Hindlimb muscle (tissue), 1 donor: ENCODE measurements around the gene SF3B5. TPM values are rescaled to one million over a fixed set of nuclear protein-coding genes. Genes with fewer than 3 reads are reported as not detected.
"Not testable (repeated sequence)": the region's sequence is repeated elsewhere in the genome, so short reads cannot be mapped to it uniquely, and the experiment has no call there.

ENCODE experiments used
- DNase-seq: peaks from one replicate; pipeline ENCODE4 v3.0.0-alpha.2; 2013
- polyA plus RNA-seq: library from polyadenylated mRNA; unstranded; fragments of 120-200 nt; gene quantifications from one replicate; pipeline ENCODE4 v1.2.1, GENCODE V29; 2013; ENCODE audit not compliant: insufficient read length

Gene SF3B5
- 102 TPM for polyA plus RNA-seq

- DNase-seq, result peak; percentile 99
These were observed at the start of gene SF3B5 for GRCh38 chr6:144095134-144096002. SF3B5 (minus strand) TSS chr6:144095573; CDS start chr6:144095497, 76 bp downstream.

- DNase-seq, result no peak
These were observed 49.6 kb upstream of the SF3B5 start for GRCh38 chr6:144144996-144145395.

- no peak for DNase-seq
These were observed 48.5 kb upstream of the SF3B5 start for GRCh38 chr6:144143878-144144277.

DNA sequence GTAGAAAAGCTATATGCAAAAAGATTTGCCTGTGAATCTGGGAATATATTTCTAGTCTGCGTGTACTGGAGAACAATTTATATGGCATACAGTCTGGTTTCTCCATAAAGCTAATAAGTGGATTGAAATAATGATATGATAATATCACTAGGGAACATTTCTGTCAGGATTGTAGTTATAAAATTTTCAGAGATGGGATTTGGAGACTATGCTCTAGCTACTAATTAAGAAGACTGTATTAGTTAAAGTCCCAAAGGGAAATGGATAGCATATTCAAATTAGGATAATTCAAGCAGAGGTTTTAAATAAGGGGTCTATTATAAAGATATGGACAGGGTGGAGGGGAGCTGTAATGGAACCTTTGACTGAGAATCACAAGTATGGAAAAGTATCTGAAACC, 47.7 kb upstream of the SF3B5 start:
- DNase-seq, result no peak

DNA sequence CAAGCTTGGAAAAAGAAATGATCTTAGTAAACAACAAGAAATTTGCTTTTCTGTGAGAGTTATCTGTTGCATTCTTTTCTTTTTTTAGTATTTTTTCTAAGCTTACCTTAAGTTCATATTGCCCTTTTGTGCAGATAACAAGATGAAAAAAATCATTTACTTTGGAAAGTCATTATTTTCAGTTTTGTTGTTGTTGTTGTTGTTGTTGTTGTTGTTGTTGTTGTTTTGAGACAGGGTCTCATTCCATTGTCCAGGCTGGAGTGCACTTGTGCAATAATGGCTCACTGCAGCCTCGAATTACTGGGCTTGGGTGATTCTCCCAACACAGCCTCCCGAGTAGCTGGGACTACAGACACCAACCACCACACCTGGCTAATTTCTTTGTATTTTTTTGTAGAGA, 46.1 kb upstream of the SF3B5 start:
- DNase-seq, result no peak

GRCh38 chr6:144140867-144141266, 45.5 kb upstream of the SF3B5 start:
- no peak for DNase-seq

DNA sequence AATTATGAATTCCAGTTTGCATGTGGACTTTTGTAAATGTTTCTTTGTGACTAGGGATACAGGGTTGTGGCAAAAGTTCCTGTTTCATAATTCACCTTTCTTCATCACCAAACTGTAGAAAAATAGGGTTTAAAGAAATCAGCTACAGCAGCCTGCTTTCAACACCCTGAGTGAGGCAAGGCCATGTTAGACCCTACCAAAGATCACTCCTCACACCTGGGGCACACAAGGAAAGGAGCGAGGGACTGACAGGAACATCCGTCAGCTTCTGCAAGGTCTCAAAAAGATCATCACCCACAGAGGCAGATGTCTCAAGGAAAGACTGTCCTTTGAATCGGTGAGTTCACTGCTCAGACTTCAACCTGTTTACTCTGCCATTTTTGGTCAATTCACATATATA, 44.4 kb upstream of the SF3B5 start:
- no peak for DNase-seq

- no peak for DNase-seq
These were observed 43.2 kb upstream of the SF3B5 start for GRCh38 chr6:144138542-144138941.

GRCh38 chr6:144134737-144135136, 39.4 kb upstream of the SF3B5 start:
- DNase-seq, result no peak

- DNase-seq, result no peak
These were observed 38.8 kb upstream of the SF3B5 start for GRCh38 chr6:144134176-144134575.

DNA sequence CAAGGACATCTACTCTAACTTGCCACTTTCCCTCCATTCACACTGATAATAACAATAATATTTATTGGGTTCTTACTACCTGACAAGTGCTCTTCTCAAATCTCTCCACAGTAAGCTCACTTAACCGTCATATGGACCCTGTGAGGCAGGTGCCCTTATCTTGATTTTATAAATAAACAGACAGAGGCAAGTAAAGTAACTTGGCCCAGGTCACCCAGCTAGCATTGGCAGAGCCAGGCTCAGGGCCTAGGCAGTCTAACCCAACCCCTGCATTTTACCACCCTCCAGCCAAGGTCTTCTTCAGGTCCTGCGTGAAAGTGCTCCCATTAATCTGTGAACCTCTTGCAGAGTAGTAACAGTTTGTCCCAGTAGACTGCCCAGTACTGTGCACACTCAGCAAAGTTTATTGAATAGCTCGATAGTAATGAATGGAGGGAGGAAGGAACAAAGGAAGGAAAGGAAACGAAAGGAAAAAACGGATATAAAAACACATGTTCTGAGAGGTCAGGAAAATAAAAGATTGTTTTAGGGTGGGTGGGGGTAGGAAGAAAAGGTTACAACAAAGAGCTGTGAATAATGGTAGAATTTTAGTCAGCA, 38.0 kb upstream of the SF3B5 start:
- DNase-seq, result no peak

GRCh38 chr6:144132167-144132690, 36.9 kb upstream of the SF3B5 start:
- not testable (repeated sequence) for DNase-seq

DNA sequence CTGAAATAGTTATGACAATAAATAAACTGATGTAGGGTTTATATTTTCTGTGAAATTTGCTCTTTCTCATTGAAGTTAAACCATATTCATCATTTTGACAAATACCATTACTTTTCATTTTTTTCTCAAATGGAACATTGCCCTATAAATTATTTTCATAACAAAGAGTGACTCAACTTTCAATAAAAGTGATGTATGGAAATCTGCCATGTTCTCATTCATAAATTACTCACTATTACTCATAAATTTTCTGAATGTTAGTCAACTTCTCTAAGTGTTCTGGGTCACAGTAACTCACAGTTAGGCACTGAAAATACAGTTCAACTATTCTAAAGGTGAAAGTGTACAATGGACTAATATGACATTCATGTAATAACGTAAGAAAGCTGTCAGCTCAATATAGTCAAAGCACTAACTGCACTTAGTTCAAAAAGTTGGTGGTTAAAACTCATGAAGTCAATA, 35.9 kb upstream of the SF3B5 start:
- DNase-seq, result no peak

GRCh38 chr6:144129469-144129868, 34.1 kb upstream of the SF3B5 start:
- DNase-seq, result no peak

DNA sequence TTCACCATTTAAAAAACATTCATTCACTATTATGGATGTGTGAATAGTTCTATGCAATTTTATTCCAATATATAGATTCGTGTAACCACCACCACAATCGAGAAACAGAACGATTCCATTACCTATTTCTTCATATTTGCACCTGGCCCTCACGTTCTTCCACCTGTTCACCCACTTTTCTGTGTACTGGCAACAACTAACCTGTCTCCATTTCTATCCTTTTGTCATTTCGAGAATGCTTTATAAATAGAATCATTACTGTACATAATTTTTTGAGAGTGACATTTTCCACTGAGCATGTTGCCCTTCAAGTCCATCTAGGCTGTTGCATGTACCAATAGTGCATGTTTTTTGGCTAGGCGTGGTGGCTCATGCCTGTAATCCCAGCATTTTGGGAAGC, 31.7 kb upstream of the SF3B5 start:
- DNase-seq, result no peak

GRCh38 chr6:144123836-144124235, 28.5 kb upstream of the SF3B5 start:
- DNase-seq, result no peak

GRCh38 chr6:144123421-144123820, 28.0 kb upstream of the SF3B5 start:
- DNase-seq, result no peak

DNA sequence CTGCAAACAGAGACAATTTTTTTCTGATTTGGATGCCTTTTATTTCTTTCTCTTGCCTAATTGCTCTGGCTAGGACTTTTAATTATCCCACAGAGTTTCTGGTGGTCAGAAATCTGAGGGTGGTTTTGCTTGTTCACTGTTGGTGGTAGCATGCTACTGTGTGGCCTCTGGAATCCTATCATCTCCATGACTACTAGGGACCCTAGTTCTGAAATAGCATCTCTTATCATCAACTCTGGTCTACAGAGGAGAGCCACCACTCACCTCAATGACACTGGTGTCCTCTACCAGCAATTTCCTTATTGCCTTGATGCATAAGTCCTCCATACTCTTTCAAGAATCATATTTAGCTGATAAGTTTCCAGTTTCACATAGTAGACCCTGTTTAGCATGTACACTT, 27.5 kb upstream of the SF3B5 start:
- DNase-seq, result no peak

- no peak for DNase-seq
These were observed 24.0 kb upstream of the SF3B5 start for GRCh38 chr6:144119376-144119775.

DNA sequence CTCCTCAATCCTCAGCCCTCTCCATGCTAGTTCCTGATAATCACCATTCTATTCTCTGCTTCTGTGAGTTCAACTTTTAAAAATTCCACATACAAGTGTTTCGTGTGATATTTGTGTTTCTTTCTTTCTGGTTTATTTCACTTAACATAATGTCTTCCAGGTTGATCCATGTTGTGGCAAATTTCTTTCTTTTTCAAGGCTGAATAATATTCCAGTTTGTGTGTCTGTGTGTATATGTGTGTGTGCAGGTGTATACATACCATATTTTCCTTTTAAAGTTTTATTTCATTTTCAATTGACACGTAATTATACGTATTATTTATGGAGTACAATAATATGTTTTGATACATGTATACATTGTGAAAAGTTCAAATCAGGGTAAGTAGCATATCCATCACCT, 19.8 kb upstream of the SF3B5 start:
- no peak for DNase-seq

GRCh38 chr6:144113366-144113765, 18.0 kb upstream of the SF3B5 start:
- DNase-seq, result no peak

GRCh38 chr6:144110210-144110609, 14.8 kb upstream of the SF3B5 start:
- DNase-seq, result no peak

DNA sequence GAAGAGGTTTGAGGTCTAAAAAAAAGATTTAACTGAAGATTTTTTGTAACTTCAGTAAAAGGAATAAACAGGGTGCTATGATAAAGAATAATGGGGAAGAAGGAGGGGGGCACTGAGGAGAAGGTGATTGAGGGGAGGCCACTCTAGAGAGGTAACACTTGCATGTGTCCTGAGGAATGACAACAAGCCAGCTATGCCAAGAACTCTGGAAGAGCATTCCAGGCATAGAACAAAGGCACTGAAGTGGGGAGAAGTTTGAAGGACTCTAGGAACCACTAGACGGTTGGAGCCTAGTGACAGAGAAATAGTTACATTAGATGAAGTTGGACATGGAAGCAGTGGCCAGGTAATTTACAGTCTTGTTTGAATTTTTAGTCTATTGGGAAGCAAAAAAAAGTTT, 10.8 kb upstream of the SF3B5 start:
- no peak for DNase-seq
